ENCODE data around the gene CYP26C1. TPM values are rescaled to one million over a fixed set of nuclear protein-coding genes. Genes with fewer than 3 reads are reported as not detected.

The CYP26C1 gene
- total RNA-seq, 3 donors from 2014 or later: 0.05 to 0.13 TPM; not detected in 1

DNA sequence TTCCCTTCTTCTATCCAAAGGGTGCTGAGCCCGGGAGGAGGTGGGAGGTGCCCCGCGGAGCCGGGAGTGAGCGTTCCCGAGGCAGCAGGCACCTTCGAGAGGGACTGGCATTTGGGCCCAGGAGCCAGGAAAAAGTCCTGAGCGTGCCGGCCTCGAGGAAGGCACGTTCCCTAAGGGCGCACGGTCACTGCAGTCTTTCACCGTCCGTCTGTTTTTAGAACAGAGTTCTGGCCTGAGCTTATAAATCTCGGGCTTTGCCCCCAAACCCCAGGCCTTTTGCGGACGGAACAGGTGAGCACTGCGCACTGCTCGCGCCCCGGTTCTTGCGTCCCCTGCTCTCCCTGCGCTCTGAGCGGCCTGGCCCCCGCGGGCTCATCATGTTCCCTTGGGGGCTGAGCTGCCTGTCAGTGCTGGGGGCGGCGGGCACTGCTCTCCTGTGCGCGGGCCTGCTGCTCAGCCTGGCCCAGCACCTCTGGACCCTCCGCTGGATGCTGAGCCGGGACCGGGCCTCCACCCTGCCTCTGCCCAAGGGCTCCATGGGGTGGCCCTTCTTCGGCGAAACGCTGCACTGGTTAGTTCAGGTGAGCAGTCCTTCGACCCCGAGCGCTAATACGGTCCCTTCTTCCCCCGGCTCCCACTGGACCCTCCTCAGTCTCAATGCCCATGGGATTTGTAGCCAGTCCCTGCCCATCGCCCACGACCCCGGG, 442 bp downstream of the CYP26C1 start:
- Mint-ChIP-seq H3K4me1 (ENCODE audit: low read depth) (peaks cover 25% of the 10 kb centered on the region), H3K9me3 (no peaks in the 10 kb centered on the region), H3K27me3 (ENCODE audit: low read depth) (peaks cover 39% of the 10 kb centered on the region), H3K36me3 (ENCODE audit: insufficient read depth) (peaks cover 19% of the 10 kb centered on the region), H3K4me3 (no peak overlapping the region)
- no peak for ATAC-seq
- no peak for DNase-seq

DNA sequence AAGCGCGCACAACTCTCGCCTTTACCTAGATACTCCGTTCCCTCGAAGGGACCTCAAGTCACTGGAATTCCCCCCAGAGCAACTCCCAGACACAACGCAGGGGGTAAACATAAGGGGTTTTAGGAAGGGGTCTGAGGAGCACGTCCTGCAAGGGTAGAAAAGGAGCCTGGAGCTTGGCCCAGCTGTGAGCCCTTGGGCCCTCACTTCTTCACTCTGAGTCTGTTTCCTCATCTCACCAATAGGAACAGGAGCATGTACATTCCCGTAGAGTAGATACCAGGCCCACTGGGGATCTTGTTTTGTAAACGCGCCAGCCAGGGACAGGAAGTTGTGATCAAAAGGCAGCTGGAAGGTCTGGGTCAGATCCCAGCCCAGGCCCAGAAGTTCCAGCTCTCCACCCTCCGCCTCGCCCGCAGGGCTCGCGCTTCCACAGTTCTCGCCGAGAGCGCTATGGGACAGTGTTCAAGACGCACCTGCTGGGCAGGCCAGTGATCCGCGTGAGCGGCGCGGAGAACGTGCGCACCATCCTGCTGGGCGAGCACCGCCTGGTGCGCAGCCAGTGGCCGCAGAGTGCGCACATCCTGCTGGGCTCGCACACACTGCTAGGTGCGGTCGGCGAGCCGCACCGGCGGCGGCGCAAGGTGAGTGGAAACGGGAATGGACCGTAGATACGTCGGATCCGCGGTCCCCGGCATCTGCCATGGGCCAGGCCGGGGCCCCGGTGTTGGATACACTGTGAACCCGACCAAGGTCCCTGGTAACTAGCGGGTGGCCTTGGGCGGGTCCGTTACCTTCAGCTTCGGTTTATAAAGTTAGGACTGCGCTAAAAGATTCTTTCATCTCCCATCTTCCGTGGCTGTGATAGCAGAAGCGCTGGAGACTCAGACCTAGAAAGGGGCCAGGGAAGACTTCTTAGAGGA, 1.3 kb downstream of the CYP26C1 start:
- H3K4me1 Mint-ChIP-seq (ENCODE audit: low read depth): peaks cover 25% of the 10 kb centered on the region
- DNase-seq: no peak
- H3K4me3 Mint-ChIP-seq: peak overlapping the region; percentile 76
- peaks cover 17% of the 10 kb centered on the region for H3K36me3 Mint-ChIP-seq (ENCODE audit: insufficient read depth)
- peaks cover 45% of the 10 kb centered on the region for H3K27me3 Mint-ChIP-seq (ENCODE audit: low read depth)
- no peaks in the 10 kb centered on the region for H3K9me3 Mint-ChIP-seq
- peak; percentile 32 to 44 for ATAC-seq

DNA sequence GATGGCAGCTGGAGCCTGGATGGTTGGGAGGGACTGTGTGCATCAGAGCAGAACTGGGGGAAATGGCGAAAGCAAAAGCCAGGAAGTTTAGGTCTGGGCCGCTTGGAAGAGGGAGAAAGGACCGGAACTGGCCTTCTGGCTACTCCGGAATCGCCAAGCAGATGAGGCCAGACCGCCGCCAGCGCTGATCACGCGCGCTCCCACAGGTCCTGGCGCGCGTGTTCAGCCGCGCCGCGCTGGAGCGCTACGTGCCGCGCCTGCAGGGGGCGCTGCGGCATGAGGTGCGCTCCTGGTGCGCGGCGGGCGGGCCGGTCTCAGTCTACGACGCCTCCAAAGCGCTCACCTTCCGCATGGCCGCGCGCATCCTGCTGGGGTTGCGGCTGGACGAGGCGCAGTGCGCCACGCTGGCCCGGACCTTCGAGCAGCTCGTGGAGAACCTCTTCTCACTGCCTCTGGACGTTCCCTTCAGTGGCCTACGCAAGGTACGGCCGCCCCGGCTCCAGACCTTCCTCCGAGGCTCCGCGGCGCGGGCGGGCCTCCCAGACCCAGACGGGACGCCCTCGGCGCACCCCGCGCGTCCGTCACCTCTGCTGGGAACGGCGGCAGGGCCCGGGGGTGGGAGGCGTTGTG, 2.0 kb downstream of the CYP26C1 start:
- Mint-ChIP-seq H3K27me3 (ENCODE audit: low read depth) (peaks cover 53% of the 10 kb centered on the region), H3K4me1 (ENCODE audit: low read depth) (peaks cover 25% of the 10 kb centered on the region), H3K36me3 (ENCODE audit: insufficient read depth) (peaks cover 15% of the 10 kb centered on the region), H3K4me3 (peak overlapping the region; percentile 76), H3K9me3 (no peaks in the 10 kb centered on the region)
- ATAC-seq (peak; percentile 76 to 79), DNase-seq (peak; percentile 19)

DNA sequence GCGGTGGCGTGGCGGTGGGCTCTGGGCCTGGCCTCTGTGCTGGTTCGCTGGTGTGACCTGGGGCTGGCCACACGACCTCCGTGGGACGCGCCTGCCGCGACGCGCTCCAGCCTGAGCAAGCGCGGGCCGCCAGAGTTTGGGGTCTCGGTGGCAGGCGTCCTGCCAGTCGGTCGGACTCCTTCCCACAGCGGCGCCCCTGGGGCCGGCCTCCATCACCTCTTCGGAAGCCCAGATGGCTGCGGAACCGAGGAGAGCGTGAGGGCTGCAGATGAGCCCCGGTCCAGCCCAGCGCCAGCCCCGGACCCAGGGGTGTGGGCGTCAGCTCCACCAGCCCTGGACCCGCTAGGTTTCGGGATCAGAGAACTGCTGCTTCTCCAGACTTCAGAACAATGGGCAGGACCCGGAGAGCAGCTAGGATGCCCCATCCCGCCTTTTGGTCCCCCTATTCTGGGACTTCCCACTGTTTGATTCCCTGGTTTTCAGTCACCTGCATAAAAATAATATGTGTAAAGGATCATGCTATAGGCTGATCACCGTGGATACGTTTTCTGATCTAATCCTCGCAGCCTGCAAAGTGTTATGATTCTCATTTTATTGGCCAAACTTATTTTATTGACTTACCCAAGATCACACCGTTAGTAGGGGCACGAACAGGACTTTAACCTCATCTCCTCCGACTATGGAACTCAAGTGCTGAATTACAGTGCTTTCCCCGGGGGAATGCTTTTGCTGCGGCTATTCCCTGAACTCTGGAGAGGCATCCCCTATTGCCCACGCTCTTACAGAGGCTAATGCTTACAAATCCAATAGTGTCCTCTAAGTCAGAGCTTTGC, 2.8 kb downstream of the CYP26C1 start:
- H3K36me3 Mint-ChIP-seq (ENCODE audit: insufficient read depth): peaks cover 10% of the 10 kb centered on the region
- DNase-seq (no peak), ATAC-seq (no peak)
- no peaks in the 10 kb centered on the region for H3K9me3 Mint-ChIP-seq
- H3K4me1 Mint-ChIP-seq (ENCODE audit: low read depth): peaks cover 25% of the 10 kb centered on the region
- H3K4me3 Mint-ChIP-seq: no peak overlapping the region
- H3K27me3 Mint-ChIP-seq (ENCODE audit: low read depth): peaks cover 60% of the 10 kb centered on the region

DNA sequence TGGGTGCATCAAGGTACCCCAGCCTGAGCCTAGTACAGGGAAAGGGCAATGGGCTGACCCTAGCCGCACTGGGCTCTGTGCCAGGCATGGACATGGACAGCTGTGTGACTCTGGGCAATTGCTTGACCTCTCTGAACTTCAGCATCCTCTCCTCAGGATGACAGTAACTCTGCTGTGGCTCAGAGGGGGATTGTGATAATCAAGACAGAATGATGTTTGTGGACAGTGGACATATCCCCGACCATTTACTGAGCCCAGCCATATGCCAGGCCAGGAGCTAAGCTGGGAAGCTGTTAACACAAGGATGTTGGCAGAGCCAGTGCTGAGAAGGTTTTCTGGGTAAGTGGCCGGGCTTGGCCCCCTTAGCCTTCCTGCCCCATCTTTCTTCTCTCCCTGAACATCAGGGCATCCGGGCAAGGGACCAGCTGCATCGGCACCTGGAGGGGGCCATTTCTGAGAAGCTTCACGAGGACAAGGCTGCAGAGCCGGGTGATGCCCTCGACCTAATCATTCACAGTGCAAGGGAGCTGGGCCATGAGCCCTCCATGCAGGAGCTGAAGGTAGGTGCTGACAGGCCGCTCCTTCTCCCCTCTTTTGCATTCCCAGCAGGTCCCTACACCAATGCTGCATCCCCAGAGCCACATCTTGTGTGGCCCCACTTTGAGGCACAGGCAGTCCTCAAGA, 3.5 kb downstream of the CYP26C1 start:
- DNase-seq: no peak
- Mint-ChIP-seq H3K36me3 (ENCODE audit: insufficient read depth) (peaks cover 7% of the 10 kb centered on the region), H3K4me1 (ENCODE audit: low read depth) (peaks cover 29% of the 10 kb centered on the region), H3K27me3 (ENCODE audit: low read depth) (peaks cover 68% of the 10 kb centered on the region), H3K9me3 (no peaks in the 10 kb centered on the region), H3K4me3 (no peak overlapping the region)
- no peak for ATAC-seq

DNA sequence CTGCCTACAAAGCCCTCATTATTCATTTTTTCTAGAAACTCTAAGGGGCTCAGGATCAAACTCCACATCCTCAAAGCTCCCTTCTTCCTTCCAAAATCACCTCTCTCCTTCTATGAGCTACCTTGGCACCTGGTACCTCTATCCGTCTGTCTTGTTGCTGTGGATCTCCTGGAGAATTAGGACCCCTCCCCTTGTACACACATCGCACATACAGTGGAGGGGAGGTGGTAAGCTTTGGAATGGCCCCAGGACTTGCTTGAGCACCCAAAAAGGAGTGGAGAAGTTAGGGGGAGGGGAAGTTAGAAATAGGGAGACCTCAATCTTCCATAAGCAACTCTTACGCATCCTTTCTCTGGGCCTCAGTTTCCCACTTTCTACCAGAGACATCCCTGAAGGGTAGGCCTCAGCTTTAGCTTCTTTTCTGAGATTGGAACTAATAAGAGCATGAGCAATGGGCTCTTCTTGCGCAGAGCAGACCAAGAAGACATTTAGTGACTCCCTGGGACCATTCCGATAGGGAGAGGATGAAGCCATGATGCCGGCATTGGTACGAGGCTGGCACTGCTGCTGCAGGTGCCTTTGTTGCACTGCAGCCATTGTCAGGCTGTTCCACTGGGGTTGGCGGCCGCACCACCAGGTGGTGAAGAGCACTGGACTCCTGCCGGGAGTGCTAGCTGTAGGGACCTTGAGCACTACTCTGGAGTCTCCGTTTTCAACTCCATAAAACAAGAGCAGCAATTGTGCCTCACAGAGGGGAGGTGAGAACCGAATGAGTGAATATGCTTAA, 4.5 kb downstream of the CYP26C1 start:
- DNase-seq: no peak
- Mint-ChIP-seq H3K9me3 (no peaks in the 10 kb centered on the region), H3K36me3 (ENCODE audit: insufficient read depth) (no peaks in the 10 kb centered on the region), H3K4me3 (no peak overlapping the region), H3K4me1 (ENCODE audit: low read depth) (peaks cover 26% of the 10 kb centered on the region), H3K27me3 (ENCODE audit: low read depth) (peaks cover 69% of the 10 kb centered on the region)
- ATAC-seq: no peak

DNA sequence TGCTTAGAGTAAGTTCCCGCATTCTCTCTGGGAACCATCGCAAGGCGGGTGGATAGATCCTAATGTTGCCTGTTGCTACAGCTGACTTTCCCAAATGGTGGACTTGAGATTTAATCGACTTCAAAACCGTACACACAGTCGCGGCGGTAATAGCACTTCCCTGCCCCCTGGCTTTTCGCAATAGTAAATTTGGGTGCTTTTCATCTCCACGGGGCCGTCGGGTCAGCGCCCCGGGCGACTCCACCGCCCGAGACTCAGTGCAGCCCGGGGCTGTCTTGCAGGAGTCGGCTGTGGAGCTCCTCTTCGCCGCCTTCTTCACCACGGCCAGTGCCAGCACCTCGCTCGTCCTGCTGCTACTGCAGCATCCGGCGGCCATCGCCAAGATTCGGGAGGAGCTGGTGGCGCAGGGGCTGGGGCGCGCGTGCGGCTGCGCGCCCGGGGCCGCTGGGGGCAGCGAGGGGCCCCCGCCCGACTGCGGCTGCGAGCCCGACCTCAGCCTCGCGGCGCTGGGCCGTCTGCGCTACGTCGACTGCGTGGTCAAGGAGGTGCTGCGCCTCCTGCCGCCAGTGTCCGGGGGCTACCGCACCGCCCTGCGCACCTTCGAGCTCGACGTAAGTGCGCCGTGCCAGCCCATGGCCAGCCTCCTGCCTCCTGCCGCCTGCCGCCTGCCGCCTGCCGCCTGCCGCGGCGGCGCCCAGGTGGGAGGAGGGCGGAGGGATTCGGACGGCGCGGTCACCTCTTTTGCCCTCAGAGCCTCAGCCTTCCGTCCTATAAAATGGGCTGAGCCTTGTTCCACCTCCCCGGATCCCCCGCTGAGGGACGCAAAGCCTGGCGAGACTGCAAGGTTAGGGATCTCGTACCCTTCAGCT, 5.3 kb downstream of the CYP26C1 start:
- DNase-seq (no peak), ATAC-seq (no peak)
- Mint-ChIP-seq H3K27me3 (ENCODE audit: low read depth) (peaks cover 76% of the 10 kb centered on the region), H3K4me3 (no peak overlapping the region), H3K4me1 (ENCODE audit: low read depth) (peaks cover 25% of the 10 kb centered on the region), H3K9me3 (no peaks in the 10 kb centered on the region), H3K36me3 (ENCODE audit: insufficient read depth) (no peaks in the 10 kb centered on the region)

DNA sequence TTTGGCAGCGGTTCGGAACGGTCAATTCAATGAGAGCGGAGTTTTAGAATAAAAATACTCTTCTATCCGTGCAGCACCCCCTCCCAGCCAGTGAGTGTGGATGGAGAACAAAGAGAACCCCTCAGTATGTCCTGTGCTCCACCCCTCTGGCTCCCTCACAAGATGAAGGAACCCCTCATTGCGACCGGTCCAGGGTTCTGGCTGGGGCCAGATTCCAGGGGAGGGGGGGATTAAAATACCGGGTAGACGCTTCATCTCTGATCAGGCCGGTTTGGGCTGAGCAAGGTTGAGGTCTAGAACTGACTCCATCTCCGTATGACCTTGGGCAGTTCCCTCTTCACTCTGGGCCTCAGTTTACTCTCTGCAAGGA, 5.9 kb downstream of the CYP26C1 start:
- no peak for ATAC-seq
- DNase-seq: no peak
- H3K4me3 Mint-ChIP-seq: no peak overlapping the region
- H3K27me3 Mint-ChIP-seq (ENCODE audit: low read depth): peaks cover 76% of the 10 kb centered on the region
- H3K36me3 Mint-ChIP-seq (ENCODE audit: insufficient read depth): no peaks in the 10 kb centered on the region
- H3K4me1 Mint-ChIP-seq (ENCODE audit: low read depth): peaks cover 25% of the 10 kb centered on the region
- no peaks in the 10 kb centered on the region for H3K9me3 Mint-ChIP-seq

DNA sequence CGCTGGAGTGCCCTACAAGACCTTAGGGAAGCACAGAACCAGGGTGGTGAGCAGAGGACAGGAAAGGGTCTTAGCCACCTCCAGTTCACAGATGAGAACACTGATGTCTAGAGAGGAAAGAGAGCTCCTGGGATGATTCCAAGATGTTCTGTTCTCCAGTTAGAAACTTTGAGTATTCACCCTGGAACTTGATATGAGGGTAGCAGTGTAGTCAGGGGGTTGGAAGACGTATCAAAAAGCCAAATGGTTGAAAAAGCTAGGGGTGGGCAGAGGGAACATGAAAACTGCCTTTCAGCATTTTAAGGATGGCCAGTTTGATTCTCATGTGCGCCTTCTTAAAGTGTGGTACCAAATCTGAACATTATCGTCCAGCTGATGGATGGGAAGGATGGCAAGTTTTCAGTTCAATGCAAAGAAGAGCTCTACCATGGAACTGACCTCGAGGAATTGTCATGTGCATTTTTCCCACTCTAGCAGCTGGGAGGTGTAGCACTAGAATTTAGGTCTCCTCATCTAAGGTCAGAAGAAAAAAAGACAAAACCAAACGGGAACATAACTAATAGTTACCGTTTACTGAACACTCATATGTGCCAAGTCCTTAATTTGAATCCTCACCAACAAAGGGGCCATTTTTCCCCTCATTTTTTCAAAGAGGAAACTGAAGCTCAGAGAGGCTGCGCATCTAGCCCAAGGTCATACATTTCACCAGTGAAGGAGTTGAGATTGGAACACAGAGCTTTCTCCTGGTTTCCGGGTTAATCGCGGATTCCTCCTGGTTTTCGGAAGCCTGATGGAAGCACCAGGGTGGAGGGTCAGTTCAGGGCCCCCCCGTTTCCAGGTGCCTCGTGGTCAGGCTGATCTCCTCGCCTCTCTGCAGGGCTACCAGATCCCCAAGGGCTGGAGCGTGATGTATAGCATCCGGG, 7.1 kb downstream of the CYP26C1 start:
- Mint-ChIP-seq H3K27me3 (ENCODE audit: low read depth) (peaks cover 79% of the 10 kb centered on the region), H3K4me1 (ENCODE audit: low read depth) (peaks cover 25% of the 10 kb centered on the region), H3K4me3 (no peak overlapping the region), H3K9me3 (no peaks in the 10 kb centered on the region), H3K36me3 (ENCODE audit: insufficient read depth) (no peaks in the 10 kb centered on the region)
- DNase-seq: no peak
- no peak for ATAC-seq

DNA sequence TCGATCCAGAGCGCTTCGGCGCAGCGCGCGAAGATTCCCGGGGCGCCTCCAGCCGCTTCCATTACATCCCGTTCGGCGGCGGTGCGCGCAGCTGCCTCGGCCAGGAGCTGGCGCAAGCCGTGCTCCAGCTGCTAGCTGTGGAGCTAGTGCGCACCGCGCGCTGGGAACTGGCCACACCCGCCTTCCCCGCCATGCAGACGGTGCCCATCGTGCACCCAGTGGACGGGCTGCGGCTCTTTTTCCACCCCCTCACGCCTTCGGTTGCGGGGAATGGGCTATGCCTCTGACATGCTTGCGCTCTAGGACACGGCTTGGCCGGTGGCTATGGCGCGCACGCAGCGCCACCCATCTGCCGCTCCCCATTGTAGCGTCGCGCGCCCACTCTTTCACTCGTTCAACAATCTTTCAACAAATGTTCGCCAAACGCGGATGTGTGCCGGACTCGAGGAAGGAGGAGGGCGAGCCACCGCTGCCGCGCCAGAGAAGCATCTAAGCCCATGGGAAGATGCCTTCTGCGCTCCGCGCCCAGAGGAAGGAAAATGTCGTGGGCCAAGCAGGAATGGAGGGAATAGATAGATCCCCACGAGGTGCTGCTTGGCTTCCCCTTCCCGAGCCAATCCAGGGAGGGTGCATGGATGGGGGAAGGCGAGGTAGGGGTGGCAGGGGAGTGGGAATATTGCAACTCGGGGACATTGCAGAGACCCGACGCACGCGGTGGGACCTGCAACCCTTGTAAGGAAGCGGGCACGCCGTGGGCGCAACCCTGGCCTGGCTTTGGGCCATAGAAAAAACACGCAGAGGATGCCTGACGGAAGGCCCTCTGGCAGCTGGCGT, 8.0 kb downstream of the CYP26C1 start:
- no peak overlapping the region for H3K4me3 Mint-ChIP-seq
- H3K4me1 Mint-ChIP-seq (ENCODE audit: low read depth): peaks cover 27% of the 10 kb centered on the region

DNA sequence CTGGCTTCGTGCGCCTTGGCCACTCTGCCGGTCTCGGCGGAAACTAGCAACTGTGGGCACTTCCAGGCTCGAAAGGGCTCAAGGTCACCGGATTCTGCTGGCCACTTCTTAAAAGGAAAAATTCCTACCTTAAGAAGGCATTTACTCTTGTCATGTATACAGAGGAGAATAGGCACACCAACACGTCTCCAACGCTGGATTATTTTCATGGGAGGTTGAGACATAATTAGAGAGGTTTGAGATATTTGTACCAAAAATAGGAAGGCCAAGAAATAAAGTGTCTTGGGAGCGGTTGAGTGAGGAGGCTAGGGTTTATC, 8.6 kb downstream of the CYP26C1 start:
- Mint-ChIP-seq H3K4me3 (no peak overlapping the region), H3K27me3 (ENCODE audit: low read depth) (peaks cover 82% of the 10 kb centered on the region), H3K4me1 (ENCODE audit: low read depth) (peaks cover 27% of the 10 kb centered on the region), H3K9me3 (no peaks in the 10 kb centered on the region), H3K36me3 (ENCODE audit: insufficient read depth) (no peaks in the 10 kb centered on the region)
- ATAC-seq: no peak
- DNase-seq: no peak

More for the DNA sequence above, 8.0 kb downstream of the CYP26C1 start:
- DNase-seq (no peak), ATAC-seq (no peak)
- H3K36me3 Mint-ChIP-seq (ENCODE audit: insufficient read depth): no peaks in the 10 kb centered on the region
- H3K9me3 Mint-ChIP-seq: no peaks in the 10 kb centered on the region
- H3K27me3 Mint-ChIP-seq (ENCODE audit: low read depth): peaks cover 81% of the 10 kb centered on the region

Measured in activated T-cell treated with anti-CD3 and anti-CD28 coated beads, Interleukin-2, amount 50 U/mL, for 4 hours (primary cell).